ENCODE data around the gene GLYATL1.

The GLYATL1 gene

GRCh38 chr11:58927393-58928106 is 11.7 kb upstream of the GLYATL1 start:
- DNase-seq = no peak

- DNase-seq = no peak
Measured at GRCh38 chr11:58928107-58928499, 11.2 kb upstream of the GLYATL1 start.

- DNase-seq = no peak
Measured at GRCh38 chr11:58928691-58929090, 10.6 kb upstream of the GLYATL1 start.

GRCh38 chr11:58930926-58931325 is 8.4 kb upstream of the GLYATL1 start:
- DNase-seq = no peak

- no peak for DNase-seq
Measured at GRCh38 chr11:58933661-58934060, 5.6 kb upstream of the GLYATL1 start.

- DNase-seq = no peak
Measured at GRCh38 chr11:58934945-58935513, 4.3 kb upstream of the GLYATL1 start.

GRCh38 chr11:58938398-58938797 is 890 bp upstream of the GLYATL1 start:
- no peak for DNase-seq

GRCh38 chr11:58940028-58940427 is 740 bp downstream of the GLYATL1 start:
- DNase-seq = no peak

- no peak for DNase-seq
Measured at GRCh38 chr11:58941838-58942237, 2.5 kb downstream of the GLYATL1 start.

- DNase-seq = no peak
Measured at GRCh38 chr11:58945663-58946062, 6.4 kb downstream of the GLYATL1 start.

GRCh38 chr11:58949184-58949583 is 9.9 kb downstream of the GLYATL1 start:
- no peak for DNase-seq

- DNase-seq = peak; percentile 11
Measured at GRCh38 chr11:58957922-58958321, 18.6 kb downstream of the GLYATL1 start.

- peak; percentile 25 for DNase-seq
Measured at GRCh38 chr11:58958500-58958899, 19.2 kb downstream of the GLYATL1 start.

- no peak for DNase-seq
Measured at GRCh38 chr11:58963551-58964104, 24.3 kb downstream of the GLYATL1 start.

- no peak for DNase-seq
Measured at GRCh38 chr11:58965246-58965985, 26.1 kb downstream of the GLYATL1 start.

GRCh38 chr11:58968251-58968711 is 29.0 kb downstream of the GLYATL1 start:
- DNase-seq = no peak

GRCh38 chr11:58977470-58977869 is 38.2 kb downstream of the GLYATL1 start:
- no peak for DNase-seq

GRCh38 chr11:58979222-58979621 is 39.9 kb downstream of the GLYATL1 start:
- no peak for DNase-seq

- DNase-seq = peak; percentile 35
Measured at GRCh38 chr11:58980159-58980843, 41.0 kb downstream of the GLYATL1 start.

GRCh38 chr11:58992489-58992888 is 53.2 kb downstream of the GLYATL1 start:
- no peak for DNase-seq

GRCh38 chr11:58994171-58994570 is 54.9 kb downstream of the GLYATL1 start:
- DNase-seq = no peak

- DNase-seq = no peak
Measured at GRCh38 chr11:58998480-58999290, 59.4 kb downstream of the GLYATL1 start.
